Measurements from ENCODE around the gene NEDD4. TPM values are rescaled to one million over a fixed set of nuclear protein-coding genes. Genes with fewer than 3 reads are reported as not detected.
A peak's percentile ranks its signal among the peaks of the same experiment; 100 is the strongest.

NEDD4 gene
- total RNA-seq, 1 donor from 2014 or later = 55.4 TPM

- no peaks in the 10 kb centered on the region for H3K9me3 Mint-ChIP-seq (ENCODE audit: unreplicated experiment)
- peak overlapping the region; percentile 70 for H3K27ac ChIP-seq (ENCODE audit: low read depth, low read length)
- peak overlapping the region; percentile 2 for H3K4me3 Mint-ChIP-seq (ENCODE audit: unreplicated experiment)
- DNase-seq (ENCODE audit: low read depth) (peak; percentile 90), FAIRE-seq (peak; percentile 76)
- peaks cover 49% of the 10 kb centered on the region for H3K79me2 ChIP-seq (ENCODE audit: insufficient read depth, low read length)
- no peak for TF ChIP-seq EZH2 (IDR thresholded peaks at IDR 0.05; ENCODE audit: insufficient read depth, low read length)
- TF ChIP-seq CTCF (IDR thresholded peaks at IDR 0.05; ENCODE audit: insufficient read depth, low read depth, low read length) = no peak
- H3K4me1 Mint-ChIP-seq (ENCODE audit: low read depth, unreplicated experiment) = peaks cover 25% of the 10 kb centered on the region
- H3K9ac ChIP-seq (ENCODE audit: low read length) = peak overlapping the region; percentile 80
- H3K27me3 Mint-ChIP-seq (ENCODE audit: low read depth, unreplicated experiment) = no peaks in the 10 kb centered on the region
- peak overlapping the region; percentile 72 for H3K4me3 ChIP-seq (ENCODE audit: insufficient read depth, low read depth, low read length)
- no peaks in the 10 kb centered on the region for H3K9me3 ChIP-seq (ENCODE audit: insufficient read depth, low read depth, low read length)
- H3K4me2 ChIP-seq (ENCODE audit: low read length) = peak overlapping the region; percentile 84
- H2AFZ ChIP-seq (ENCODE audit: low read depth, low read length) = no peak overlapping the region
- no peaks in the 10 kb centered on the region for H3K36me3 Mint-ChIP-seq (ENCODE audit: low read depth, unreplicated experiment)
- H3K4me1 ChIP-seq (ENCODE audit: insufficient read depth, low read length) = peaks cover 19% of the 10 kb centered on the region
- no peaks in the 10 kb centered on the region for H3K27me3 ChIP-seq (ENCODE audit: insufficient read depth, low read length)
- no peaks in the 10 kb centered on the region for H3K36me3 ChIP-seq (ENCODE audit: insufficient read depth, low read length)
- peak overlapping the region; percentile 0 for H3K27ac Mint-ChIP-seq (ENCODE audit: unreplicated experiment)
- H4K20me1 ChIP-seq (ENCODE audit: insufficient read depth, low read length) = no peaks in the 10 kb centered on the region
Measured at GRCh38 chr15:55916666-55917409, 76.6 kb downstream of the NEDD4 start.

- Mint-ChIP-seq H3K36me3 (ENCODE audit: low read depth, unreplicated experiment) (peaks cover 1% of the 10 kb centered on the region), H3K9me3 (ENCODE audit: unreplicated experiment) (no peaks in the 10 kb centered on the region), H3K27ac (ENCODE audit: unreplicated experiment) (no peak overlapping the region), H3K4me3 (ENCODE audit: unreplicated experiment) (peak overlapping the region; percentile 79), H3K27me3 (ENCODE audit: low read depth, unreplicated experiment) (no peaks in the 10 kb centered on the region), H3K4me1 (ENCODE audit: low read depth, unreplicated experiment) (peaks cover 25% of the 10 kb centered on the region)
- no peak for TF ChIP-seq CTCF (IDR thresholded peaks at IDR 0.05; ENCODE audit: insufficient read depth, low read depth, low read length)
- no peak for TF ChIP-seq EZH2 (IDR thresholded peaks at IDR 0.05; ENCODE audit: insufficient read depth, low read length)
- Histone ChIP-seq H3K27me3 (ENCODE audit: insufficient read depth, low read length) (no peaks in the 10 kb centered on the region), H4K20me1 (ENCODE audit: insufficient read depth, low read length) (no peaks in the 10 kb centered on the region), H3K4me1 (ENCODE audit: insufficient read depth, low read length) (peaks cover 19% of the 10 kb centered on the region), H3K9ac (ENCODE audit: low read length) (peak overlapping the region; percentile 80), H2AFZ (ENCODE audit: low read depth, low read length) (no peak overlapping the region), H3K4me3 (ENCODE audit: insufficient read depth, low read depth, low read length) (peak overlapping the region; percentile 72), H3K27ac (ENCODE audit: low read depth, low read length) (peak overlapping the region; percentile 70), H3K9me3 (ENCODE audit: insufficient read depth, low read depth, low read length) (no peaks in the 10 kb centered on the region), H3K4me2 (ENCODE audit: low read length) (peak overlapping the region; percentile 84), H3K79me2 (ENCODE audit: insufficient read depth, low read length) (peaks cover 55% of the 10 kb centered on the region), H3K36me3 (ENCODE audit: insufficient read depth, low read length) (no peaks in the 10 kb centered on the region)
- peak; percentile 56 for DNase-seq (ENCODE audit: low read depth)
- peak; percentile 72 for FAIRE-seq
Measured at GRCh38 chr15:55915876-55916567, 77.4 kb downstream of the NEDD4 start.

Measured in astrocyte (in vitro differentiated cells and primary cell).